Liver (tissue), 9 donors: Measurements from ENCODE around the gene ZMYND11. TPM values are rescaled to one million over a fixed set of nuclear protein-coding genes. Genes with fewer than 3 reads are reported as not detected.

Experiments
- DNase-seq: peaks from one replicate; pipeline ENCODE4 v3.0.0-alpha.2; 2017; ENCODE audit warnings: low spot score
- H3K27ac ChIP-seq, 2 donors: one replicate each; pipeline ENCODE4 v1.7.0; 2013; ENCODE audit warnings: inconsistent platforms in 2 of 2, low read length in 2 of 2, control low read depth in 1 of 2, low read depth in 1 of 2, mild to moderate bottlenecking in 1 of 2
- H3K27me3 ChIP-seq, 4 donors: one replicate each; pipeline versions ENCODE4 v1.6.1 to v1.7.0; 2013; ENCODE audit warnings: low read length in 3 of 4, inconsistent platforms in 1 of 4, mild to moderate bottlenecking in 1 of 4, moderate library complexity in 1 of 4; ENCODE audit not compliant: control insufficient read depth in 4 of 4, insufficient read depth in 4 of 4
- H3K36me3 ChIP-seq, 4 donors: one replicate each; pipeline versions ENCODE4 v1.6.1 to v1.7.0; 2013; ENCODE audit warnings: low read length in 3 of 4, mild to moderate bottlenecking in 3 of 4, low read depth in 1 of 4, moderate library complexity in 1 of 4; ENCODE audit not compliant: control insufficient read depth in 4 of 4, insufficient read depth in 3 of 4
- H3K4me1 ChIP-seq, 4 donors: one replicate each; pipeline versions ENCODE4 v1.6.1 to v1.7.0; 2013; ENCODE audit warnings: low read length in 3 of 4, mild to moderate bottlenecking in 3 of 4, moderate library complexity in 1 of 4; ENCODE audit not compliant: control insufficient read depth in 4 of 4, insufficient read depth in 4 of 4
- H3K4me3 ChIP-seq, 3 donors: one replicate each; pipeline versions ENCODE4 v1.6.1 to v1.7.0; 2013; ENCODE audit warnings: low read length in 3 of 3, control low read depth in 1 of 3, low read depth in 1 of 3, mild to moderate bottlenecking in 1 of 3
- H3K9ac ChIP-seq, 2 donors: one replicate each; pipeline ENCODE4 v1.7.0; 2013; ENCODE audit warnings: low read length in 2 of 2, mild to moderate bottlenecking in 2 of 2, moderate library complexity in 2 of 2, control low read depth in 1 of 2, low read depth in 1 of 2
- H3K9me3 ChIP-seq, 4 donors: one replicate each; pipeline versions ENCODE4 v1.6.1 to v1.7.0; 2013; ENCODE audit warnings: low read length in 3 of 4; ENCODE audit not compliant: control insufficient read depth in 4 of 4
- EGR1 ChIP-seq, 2 donors: IDR thresholded peaks; 2 replicates each; pipeline ENCODE4 v1.6.1; 2016 to 2018; ENCODE audit warnings: antibody characterized with exemption in 2 of 2, low read depth in 2 of 2
- FOXA1 ChIP-seq: IDR thresholded peaks from 2 replicates; pipeline ENCODE4 v1.6.1; 2016; ENCODE audit warnings: antibody characterized with exemption
- FOXA2 ChIP-seq: IDR thresholded peaks from 2 replicates; pipeline ENCODE4 v1.6.1; 2016; ENCODE audit warnings: antibody characterized with exemption
- GABPA ChIP-seq, 2 donors: IDR thresholded peaks in 1 of 2; conservative IDR thresholded peaks in 1 of 2; 2 replicates each; pipeline ENCODE4 v1.6.1; 2016; ENCODE audit warnings: antibody characterized with exemption in 2 of 2, mild to moderate bottlenecking in 1 of 2, moderate library complexity in 1 of 2
- HNF4G ChIP-seq: IDR thresholded peaks from 2 replicates; pipeline ENCODE4 v1.6.1; 2016; ENCODE audit warnings: antibody characterized with exemption
- NR2F2 ChIP-seq: IDR thresholded peaks from 2 replicates; pipeline ENCODE4 v1.6.1; 2016; ENCODE audit warnings: antibody characterized with exemption
- RAD21 ChIP-seq, 2 donors: IDR thresholded peaks; 2 replicates each; pipeline ENCODE4 v1.6.1; 2016; ENCODE audit warnings: antibody characterized with exemption in 2 of 2, mild to moderate bottlenecking in 2 of 2
- RXRA ChIP-seq, 2 donors: IDR thresholded peaks; 2 replicates each; pipeline ENCODE4 v1.6.1; 2017 to 2018; ENCODE audit warnings: antibody characterized with exemption in 2 of 2, mild to moderate bottlenecking in 1 of 2
- SP1 ChIP-seq: IDR thresholded peaks from 2 replicates; pipeline ENCODE4 v1.6.1; 2018; ENCODE audit warnings: antibody characterized with exemption, mild to moderate bottlenecking
- TAF1 ChIP-seq: conservative IDR thresholded peaks from 2 replicates; pipeline ENCODE4 v1.6.1; 2016; ENCODE audit warnings: antibody characterized with exemption, mild to moderate bottlenecking
- YY1 ChIP-seq: IDR thresholded peaks from 2 replicates; pipeline ENCODE4 v1.6.1; 2016; ENCODE audit warnings: antibody characterized with exemption, mild to moderate bottlenecking
- WGBS: extraction: QIAGEN DNeasy Blood & Tissue Kit; methylation state at CpG from one replicate; pipeline ENCODE4 v1.1.7; 2013; 5-methylcytosine and 5-hydroxymethylcytosine counted together
- polyA plus RNA-seq, 2 donors: library from polyadenylated mRNA; stranded (reverse) in 1 of 2; unstranded in 1 of 2; fragments of 200-250 nt in 1 of 2; fragments of >200 nt in 1 of 2; fragmentation: Nextera tagmentation in 1 of 2; extraction: Ambion mirVana in 1 of 2; gene quantifications; one replicate each; pipeline versions ENCODE4 v1.2.1 to v1.2.3, GENCODE V29; 2013 to 2015
- total RNA-seq, 2 donors: library from RNA; depleted of rRNA; stranded (reverse); fragments of >200 nt; gene quantifications; one replicate each; pipeline ENCODE4 v1.2.3, GENCODE V29; 2014
- TF ChIP-seq, protein P1 (sequence below): IDR thresholded peaks from 2 replicates; pipeline ENCODE4 v1.6.1; 2016; ENCODE audit warnings: antibody characterized with exemption
- TF ChIP-seq, protein P2 (sequence below): fragments of 150-350 bp; IDR thresholded peaks from 2 replicates; pipeline ENCODE4 v1.5.1; 2017; ENCODE audit warnings: improper control_type of control experiment, low read depth, low read length; ENCODE audit not compliant: missing input control
- TF ChIP-seq, protein P3 (sequence below): IDR thresholded peaks from 2 replicates; pipeline ENCODE4 v1.6.1; 2016; ENCODE audit warnings: antibody characterized with exemption
- TF ChIP-seq, protein P4 (sequence below): IDR thresholded peaks from 2 replicates; pipeline ENCODE4 v1.6.1; 2016; ENCODE audit warnings: antibody characterized with exemption, mild to moderate bottlenecking
- donor health status: healthy.
- donor health status: healthy.
- donor health status: healthy.
- donor health status: healthy.
- donor health status: healthy.

The ZMYND11 gene
- total and polyA plus RNA-seq, 4 donors = 13.2 to 34.3 (median 16.9) TPM

DNA sequence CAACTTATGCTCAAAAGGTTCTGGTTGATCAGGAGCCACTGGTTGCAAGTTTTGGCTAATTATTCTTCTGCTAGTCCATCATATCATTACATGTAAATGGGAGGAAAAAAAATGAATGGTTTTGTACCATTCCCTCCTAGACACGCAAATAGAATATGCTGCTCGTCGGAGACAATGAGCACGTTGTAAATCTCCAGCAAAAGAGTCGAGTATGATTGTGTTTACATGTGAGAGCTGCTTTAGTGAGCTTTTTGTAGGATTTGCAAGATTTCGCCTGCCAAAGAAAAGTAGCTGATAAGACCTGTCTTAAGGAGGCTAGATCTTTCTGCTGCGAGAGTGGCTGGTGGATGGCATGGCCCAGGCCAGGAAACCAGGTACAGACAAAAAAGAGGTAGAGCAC, 109.0 kb downstream of the ZMYND11 start (continued):
- TF ChIP-seq, protein P1, sequence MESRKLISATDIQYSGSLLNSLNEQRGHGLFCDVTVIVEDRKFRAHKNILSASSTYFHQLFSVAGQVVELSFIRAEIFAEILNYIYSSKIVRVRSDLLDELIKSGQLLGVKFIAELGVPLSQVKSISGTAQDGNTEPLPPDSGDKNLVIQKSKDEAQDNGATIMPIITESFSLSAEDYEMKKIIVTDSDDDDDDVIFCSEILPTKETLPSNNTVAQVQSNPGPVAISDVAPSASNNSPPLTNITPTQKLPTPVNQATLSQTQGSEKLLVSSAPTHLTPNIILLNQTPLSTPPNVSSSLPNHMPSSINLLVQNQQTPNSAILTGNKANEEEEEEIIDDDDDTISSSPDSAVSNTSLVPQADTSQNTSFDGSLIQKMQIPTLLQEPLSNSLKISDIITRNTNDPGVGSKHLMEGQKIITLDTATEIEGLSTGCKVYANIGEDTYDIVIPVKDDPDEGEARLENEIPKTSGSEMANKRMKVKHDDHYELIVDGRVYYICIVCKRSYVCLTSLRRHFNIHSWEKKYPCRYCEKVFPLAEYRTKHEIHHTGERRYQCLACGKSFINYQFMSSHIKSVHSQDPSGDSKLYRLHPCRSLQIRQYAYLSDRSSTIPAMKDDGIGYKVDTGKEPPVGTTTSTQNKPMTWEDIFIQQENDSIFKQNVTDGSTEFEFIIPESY = no peak
- TF ChIP-seq RAD21 (IDR thresholded peaks at IDR 0.05) (no peak), RXRA (IDR thresholded peaks at IDR 0.05) (no peak), GABPA (IDR thresholded peaks at IDR 0.05 in 1 of 2, conservative IDR thresholded peaks at IDR 0.05 in 1 of 2) (no peak), SP1 (no peak), YY1 (no peak)
- TF ChIP-seq, protein P2, sequence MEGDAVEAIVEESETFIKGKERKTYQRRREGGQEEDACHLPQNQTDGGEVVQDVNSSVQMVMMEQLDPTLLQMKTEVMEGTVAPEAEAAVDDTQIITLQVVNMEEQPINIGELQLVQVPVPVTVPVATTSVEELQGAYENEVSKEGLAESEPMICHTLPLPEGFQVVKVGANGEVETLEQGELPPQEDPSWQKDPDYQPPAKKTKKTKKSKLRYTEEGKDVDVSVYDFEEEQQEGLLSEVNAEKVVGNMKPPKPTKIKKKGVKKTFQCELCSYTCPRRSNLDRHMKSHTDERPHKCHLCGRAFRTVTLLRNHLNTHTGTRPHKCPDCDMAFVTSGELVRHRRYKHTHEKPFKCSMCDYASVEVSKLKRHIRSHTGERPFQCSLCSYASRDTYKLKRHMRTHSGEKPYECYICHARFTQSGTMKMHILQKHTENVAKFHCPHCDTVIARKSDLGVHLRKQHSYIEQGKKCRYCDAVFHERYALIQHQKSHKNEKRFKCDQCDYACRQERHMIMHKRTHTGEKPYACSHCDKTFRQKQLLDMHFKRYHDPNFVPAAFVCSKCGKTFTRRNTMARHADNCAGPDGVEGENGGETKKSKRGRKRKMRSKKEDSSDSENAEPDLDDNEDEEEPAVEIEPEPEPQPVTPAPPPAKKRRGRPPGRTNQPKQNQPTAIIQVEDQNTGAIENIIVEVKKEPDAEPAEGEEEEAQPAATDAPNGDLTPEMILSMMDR = no peak

DNA sequence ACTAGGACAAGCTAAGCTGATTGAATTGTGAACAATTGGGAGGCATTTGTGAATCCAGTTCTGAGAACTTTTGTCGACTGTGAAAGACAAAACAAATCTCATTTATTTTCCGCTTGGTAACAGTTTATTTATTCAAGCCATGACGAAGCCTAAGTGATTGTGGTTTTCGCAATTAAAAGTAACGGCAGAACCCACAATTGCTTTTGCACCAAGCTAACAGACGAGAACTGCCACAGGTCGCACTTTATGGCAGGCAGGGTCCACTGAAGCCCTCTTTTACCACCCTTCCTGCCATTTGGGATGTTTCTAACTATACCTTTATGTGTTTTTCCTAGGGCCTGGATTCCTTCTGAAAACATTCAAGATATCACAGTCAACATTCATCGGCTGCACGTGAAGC, 111.2 kb downstream of the ZMYND11 start:
- 95% methylated on average over 9 of the region's 9 CpGs for WGBS
- no peak overlapping the region for H3K4me3 ChIP-seq
- H3K9ac ChIP-seq = no peak overlapping the region
- H3K36me3 ChIP-seq = peaks cover 6 to 51% (median 29%) of the 10 kb centered on the region in 4 donors
- no peak for TF ChIP-seq YY1
- TF ChIP-seq, protein P3, sequence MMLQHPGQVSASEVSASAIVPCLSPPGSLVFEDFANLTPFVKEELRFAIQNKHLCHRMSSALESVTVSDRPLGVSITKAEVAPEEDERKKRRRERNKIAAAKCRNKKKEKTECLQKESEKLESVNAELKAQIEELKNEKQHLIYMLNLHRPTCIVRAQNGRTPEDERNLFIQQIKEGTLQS = no peak
- TF ChIP-seq FOXA2 = no peak
- TF ChIP-seq, protein P4, sequence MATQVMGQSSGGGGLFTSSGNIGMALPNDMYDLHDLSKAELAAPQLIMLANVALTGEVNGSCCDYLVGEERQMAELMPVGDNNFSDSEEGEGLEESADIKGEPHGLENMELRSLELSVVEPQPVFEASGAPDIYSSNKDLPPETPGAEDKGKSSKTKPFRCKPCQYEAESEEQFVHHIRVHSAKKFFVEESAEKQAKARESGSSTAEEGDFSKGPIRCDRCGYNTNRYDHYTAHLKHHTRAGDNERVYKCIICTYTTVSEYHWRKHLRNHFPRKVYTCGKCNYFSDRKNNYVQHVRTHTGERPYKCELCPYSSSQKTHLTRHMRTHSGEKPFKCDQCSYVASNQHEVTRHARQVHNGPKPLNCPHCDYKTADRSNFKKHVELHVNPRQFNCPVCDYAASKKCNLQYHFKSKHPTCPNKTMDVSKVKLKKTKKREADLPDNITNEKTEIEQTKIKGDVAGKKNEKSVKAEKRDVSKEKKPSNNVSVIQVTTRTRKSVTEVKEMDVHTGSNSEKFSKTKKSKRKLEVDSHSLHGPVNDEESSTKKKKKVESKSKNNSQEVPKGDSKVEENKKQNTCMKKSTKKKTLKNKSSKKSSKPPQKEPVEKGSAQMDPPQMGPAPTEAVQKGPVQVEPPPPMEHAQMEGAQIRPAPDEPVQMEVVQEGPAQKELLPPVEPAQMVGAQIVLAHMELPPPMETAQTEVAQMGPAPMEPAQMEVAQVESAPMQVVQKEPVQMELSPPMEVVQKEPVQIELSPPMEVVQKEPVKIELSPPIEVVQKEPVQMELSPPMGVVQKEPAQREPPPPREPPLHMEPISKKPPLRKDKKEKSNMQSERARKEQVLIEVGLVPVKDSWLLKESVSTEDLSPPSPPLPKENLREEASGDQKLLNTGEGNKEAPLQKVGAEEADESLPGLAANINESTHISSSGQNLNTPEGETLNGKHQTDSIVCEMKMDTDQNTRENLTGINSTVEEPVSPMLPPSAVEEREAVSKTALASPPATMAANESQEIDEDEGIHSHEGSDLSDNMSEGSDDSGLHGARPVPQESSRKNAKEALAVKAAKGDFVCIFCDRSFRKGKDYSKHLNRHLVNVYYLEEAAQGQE = no peak
- TF ChIP-seq SP1 = no peak
- no peak for TF ChIP-seq GABPA (IDR thresholded peaks at IDR 0.05 in 1 of 2, conservative IDR thresholded peaks at IDR 0.05 in 1 of 2)
- TF ChIP-seq NR2F2 = no peak
- TF ChIP-seq, protein P1 = no peak
- TF ChIP-seq, protein P2 = no peak
- no peak for TF ChIP-seq RAD21 (IDR thresholded peaks at IDR 0.05)
- TF ChIP-seq RXRA (IDR thresholded peaks at IDR 0.05) = no peak
- TF ChIP-seq TAF1 = no peak
- TF ChIP-seq FOXA1 = no peak
- no peak for TF ChIP-seq HNF4G
- no peak for TF ChIP-seq EGR1 (IDR thresholded peaks at IDR 0.05; ENCODE audit: low read depth in 2 of 2)
- DNase-seq = no peak
- H3K27me3 ChIP-seq = no peaks in the 10 kb centered on the region
- H3K4me1 ChIP-seq = no peaks in the 10 kb centered on the region
- no peak overlapping the region for H3K27ac ChIP-seq
- H3K9me3 ChIP-seq = no peaks in the 10 kb centered on the region
